Measurements from ENCODE around the gene DDTL.

GRCh38 chr22:24021304-24021703, 54.6 kb downstream of the DDTL start:
- TF ChIP-seq, protein P1, sequence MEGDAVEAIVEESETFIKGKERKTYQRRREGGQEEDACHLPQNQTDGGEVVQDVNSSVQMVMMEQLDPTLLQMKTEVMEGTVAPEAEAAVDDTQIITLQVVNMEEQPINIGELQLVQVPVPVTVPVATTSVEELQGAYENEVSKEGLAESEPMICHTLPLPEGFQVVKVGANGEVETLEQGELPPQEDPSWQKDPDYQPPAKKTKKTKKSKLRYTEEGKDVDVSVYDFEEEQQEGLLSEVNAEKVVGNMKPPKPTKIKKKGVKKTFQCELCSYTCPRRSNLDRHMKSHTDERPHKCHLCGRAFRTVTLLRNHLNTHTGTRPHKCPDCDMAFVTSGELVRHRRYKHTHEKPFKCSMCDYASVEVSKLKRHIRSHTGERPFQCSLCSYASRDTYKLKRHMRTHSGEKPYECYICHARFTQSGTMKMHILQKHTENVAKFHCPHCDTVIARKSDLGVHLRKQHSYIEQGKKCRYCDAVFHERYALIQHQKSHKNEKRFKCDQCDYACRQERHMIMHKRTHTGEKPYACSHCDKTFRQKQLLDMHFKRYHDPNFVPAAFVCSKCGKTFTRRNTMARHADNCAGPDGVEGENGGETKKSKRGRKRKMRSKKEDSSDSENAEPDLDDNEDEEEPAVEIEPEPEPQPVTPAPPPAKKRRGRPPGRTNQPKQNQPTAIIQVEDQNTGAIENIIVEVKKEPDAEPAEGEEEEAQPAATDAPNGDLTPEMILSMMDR (IDR thresholded peaks at IDR 0.05; ENCODE audit: low read depth, low read length): no peak
- TF ChIP-seq MYC (IDR thresholded peaks at IDR 0.05; ENCODE audit: low read depth, low read length) (no peak), POLR2A (IDR thresholded peaks at IDR 0.05; ENCODE audit: extremely low read depth, insufficient read length) (no peak), MAX (IDR thresholded peaks at IDR 0.05; ENCODE audit: low read depth, low read length) (no peak)

Measured in NB4 (cell line).